B cell (primary cell): Measurements from ENCODE around the gene ZNF804B.

Source experiments
- CTCF ChIP-seq: fragments of 200-600 bp; IDR thresholded peaks from one replicate; pipeline ENCODE4 v1.8.0; 2022; ENCODE audit warnings: antibody characterized with exemption, mild to moderate bottlenecking
- EZH2 ChIP-seq: IDR thresholded peaks from 2 replicates; pipeline ENCODE4 v1.6.1; 2012; ENCODE audit warnings: borderline replicate concordance, low read depth, mild to moderate bottlenecking, moderate library complexity, low read length; ENCODE audit not compliant: insufficient read depth, poor library complexity, severe bottlenecking

GRCh38 chr7:88969167-88969566, 209.7 kb downstream of the ZNF804B start:
- no peak for TF ChIP-seq CTCF
- TF ChIP-seq EZH2: no peak
